ENCODE results near the gene ODAPH. TPM values are rescaled to one million over a fixed set of nuclear protein-coding genes. Genes with fewer than 3 reads are reported as not detected.

Gene ODAPH
- total and polyA plus RNA-seq, 2 of the 4 experiments (the other 2 are of a cell fraction), result not detected

DNA sequence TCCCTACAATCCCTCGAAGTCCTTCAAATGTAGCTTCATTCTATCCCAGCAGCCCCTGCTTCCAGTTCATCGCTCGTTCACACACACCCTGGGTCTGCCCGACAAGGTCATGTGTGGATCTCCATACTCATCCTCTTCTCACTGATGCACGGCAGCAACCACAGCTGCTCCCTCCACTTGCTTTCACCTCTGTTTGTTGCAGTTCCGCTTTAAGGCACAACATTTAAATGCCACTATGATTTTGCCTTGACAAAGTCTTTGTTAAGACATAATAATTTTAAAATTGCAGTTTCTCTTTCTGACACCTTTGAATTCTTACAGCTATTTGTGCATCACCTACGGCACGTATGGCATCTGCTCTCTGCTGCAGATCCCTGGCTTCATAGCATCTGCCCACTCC lies 1.8 kb downstream of the ODAPH start:
- CTCF ChIA-PET, result no interaction called here

More for the DNA sequence above, 1.8 kb downstream of the ODAPH start:
- H3K9me3 ChIP-seq (ENCODE audit: control insufficient read depth, insufficient read depth, low read length), result no peaks in the 10 kb centered on the region
- H3K4me1 ChIP-seq (ENCODE audit: control insufficient read depth, insufficient read depth, low read length), result no peaks in the 10 kb centered on the region
- H4K8ac ChIP-seq (ENCODE audit: low read depth in 2 of 2, low read length in 2 of 2), result no peak overlapping the region
- no peak overlapping the region for H3K4me2 ChIP-seq (ENCODE audit: low read depth, low read length)
- H3K9me1 ChIP-seq (ENCODE audit: insufficient read depth, low read length), result no peaks in the 10 kb centered on the region
- in situ Hi-C loops (cut with MboI; ENCODE audit: low sequenced_read_pairs), result no loop called here
- no peak overlapping the region for H3K4ac ChIP-seq (ENCODE audit: low read depth, low read length)
- H4K5ac ChIP-seq (ENCODE audit: low read depth, low read length), result no peak overlapping the region
- H2BK120ac ChIP-seq (ENCODE audit: low read depth, low read length), result no peak overlapping the region
- no peak overlapping the region for H2BK15ac ChIP-seq (ENCODE audit: low read depth, low read length)
- BruUV-seq (replicated peaks), result no TSS peak
- WGBS, 2 experiments (ENCODE audit: extremely low coverage in 2 of 2, insufficient read length in 1 of 2), result 78% methylated on average over 5 of the region's 8 CpGs; no CpG with 5 or more reads in 1 of the 2 experiments
- intact Hi-C loops (cut with micrococcal nuclease), result no loop called here
- H3K56ac ChIP-seq (ENCODE audit: extremely low read depth, insufficient read depth, low read length), result no peak overlapping the region
- no peak overlapping the region for H2AFZ ChIP-seq (replicated peaks; ENCODE audit: low read length, poor library complexity)
- no peak overlapping the region for H3K9ac ChIP-seq (ENCODE audit: low read depth, low read length)
- no peak overlapping the region for H3K14ac ChIP-seq (replicated peaks; ENCODE audit: low read depth, low read length)
- DNase-seq (no peak), ATAC-seq (ENCODE audit: low read depth) (no peak)
- no peak overlapping the region for H2AK5ac ChIP-seq (ENCODE audit: low read depth, low read length)
- no peak overlapping the region for H3K4me3 ChIP-seq (ENCODE audit: insufficient read depth, low read depth, low read length)
- H3K18ac ChIP-seq (ENCODE audit: low read depth, low read length), result no peak overlapping the region
- H3K27me3 ChIP-seq (ENCODE audit: control insufficient read depth, insufficient read depth, low read length), result peaks cover 15% of the 10 kb centered on the region
- H3K27ac ChIP-seq (ENCODE audit: insufficient read depth, low read length), result no peak overlapping the region
- no peaks in the 10 kb centered on the region for H3K36me3 ChIP-seq (ENCODE audit: control insufficient read depth, insufficient read depth, low read length)
- H3K23ac ChIP-seq (ENCODE audit: low read depth, low read length), result no peak overlapping the region
- dilution Hi-C loops (cut with HindIII; ENCODE audit: low sequenced_read_pairs, unreplicated experiment), result no loop called here
- TF ChIP-seq, protein P1, sequence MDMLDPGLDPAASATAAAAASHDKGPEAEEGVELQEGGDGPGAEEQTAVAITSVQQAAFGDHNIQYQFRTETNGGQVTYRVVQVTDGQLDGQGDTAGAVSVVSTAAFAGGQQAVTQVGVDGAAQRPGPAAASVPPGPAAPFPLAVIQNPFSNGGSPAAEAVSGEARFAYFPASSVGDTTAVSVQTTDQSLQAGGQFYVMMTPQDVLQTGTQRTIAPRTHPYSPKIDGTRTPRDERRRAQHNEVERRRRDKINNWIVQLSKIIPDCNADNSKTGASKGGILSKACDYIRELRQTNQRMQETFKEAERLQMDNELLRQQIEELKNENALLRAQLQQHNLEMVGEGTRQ (IDR thresholded peaks at IDR 0.05; ENCODE audit: low read depth, low read length), result no peak
- TF ChIP-seq CEBPB (IDR thresholded peaks at IDR 0.05; ENCODE audit: low read depth, low read length), result no peak
- TF ChIP-seq, protein P2, sequence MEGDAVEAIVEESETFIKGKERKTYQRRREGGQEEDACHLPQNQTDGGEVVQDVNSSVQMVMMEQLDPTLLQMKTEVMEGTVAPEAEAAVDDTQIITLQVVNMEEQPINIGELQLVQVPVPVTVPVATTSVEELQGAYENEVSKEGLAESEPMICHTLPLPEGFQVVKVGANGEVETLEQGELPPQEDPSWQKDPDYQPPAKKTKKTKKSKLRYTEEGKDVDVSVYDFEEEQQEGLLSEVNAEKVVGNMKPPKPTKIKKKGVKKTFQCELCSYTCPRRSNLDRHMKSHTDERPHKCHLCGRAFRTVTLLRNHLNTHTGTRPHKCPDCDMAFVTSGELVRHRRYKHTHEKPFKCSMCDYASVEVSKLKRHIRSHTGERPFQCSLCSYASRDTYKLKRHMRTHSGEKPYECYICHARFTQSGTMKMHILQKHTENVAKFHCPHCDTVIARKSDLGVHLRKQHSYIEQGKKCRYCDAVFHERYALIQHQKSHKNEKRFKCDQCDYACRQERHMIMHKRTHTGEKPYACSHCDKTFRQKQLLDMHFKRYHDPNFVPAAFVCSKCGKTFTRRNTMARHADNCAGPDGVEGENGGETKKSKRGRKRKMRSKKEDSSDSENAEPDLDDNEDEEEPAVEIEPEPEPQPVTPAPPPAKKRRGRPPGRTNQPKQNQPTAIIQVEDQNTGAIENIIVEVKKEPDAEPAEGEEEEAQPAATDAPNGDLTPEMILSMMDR (conservative IDR thresholded peaks at IDR 0.05; ENCODE audit: low read depth, low read length), result no peak
- TF ChIP-seq CHD1 (IDR thresholded peaks at IDR 0.05; ENCODE audit: low read depth, low read length), result no peak
- H2BK5ac ChIP-seq (ENCODE audit: low read depth, low read length, poor library complexity, severe bottlenecking), result no peak overlapping the region
- no peak overlapping the region for H2BK20ac ChIP-seq (ENCODE audit: low read depth, low read length)
- no peaks in the 10 kb centered on the region for H3K79me1 ChIP-seq (ENCODE audit: low read depth in 1 of 2, low read length in 2 of 2)
- H2AK9ac ChIP-seq (replicated peaks; ENCODE audit: low read depth, low read length, poor library complexity), result no peak overlapping the region
- no peaks in the 10 kb centered on the region for H4K20me1 ChIP-seq (ENCODE audit: insufficient read depth, low read length)
- no peak overlapping the region for H4K91ac ChIP-seq (ENCODE audit: insufficient read depth, low read depth, low read length)
- POLR2A ChIA-PET (ENCODE audit: unreplicated experiment), result no interaction called here
